C4-2B (cell line): ENCODE data around the gene NCBP3.

Source experiments
- ZFX ChIP-seq: fragments of 450-650 bp; IDR thresholded peaks from 2 replicates; pipeline ENCODE4 v1.6.1; 2017
- TF ChIP-seq, protein P1 (sequence below): fragments of 450-650 bp; conservative IDR thresholded peaks from 2 replicates; pipeline ENCODE4 v1.5.1; 2017; ENCODE audit warnings: mild to moderate bottlenecking

DNA sequence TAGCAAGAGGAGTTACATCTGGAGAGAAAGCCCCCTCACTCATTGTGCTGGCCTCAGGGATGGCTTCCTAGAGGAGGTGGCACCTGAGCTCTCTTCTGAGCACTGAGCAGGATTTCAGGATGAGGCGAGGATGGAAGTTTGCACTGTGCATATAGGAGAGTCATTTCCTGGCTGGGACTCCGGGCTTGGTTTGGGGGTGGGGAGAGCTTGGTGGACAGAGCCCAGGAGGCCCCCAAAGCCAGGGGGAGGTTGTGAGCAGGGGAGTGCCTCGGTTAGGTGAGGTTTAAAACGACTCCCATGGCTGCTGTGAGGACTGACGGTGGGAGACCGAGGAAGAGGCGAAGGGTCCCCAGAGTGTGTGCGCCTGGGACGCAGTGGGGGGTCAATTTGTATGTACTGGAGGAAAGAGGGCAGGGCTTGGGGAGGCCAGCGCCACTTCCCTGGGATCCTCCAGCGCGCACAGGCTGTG, 45.6 kb upstream of the NCBP3 start:
- TF ChIP-seq, protein P1, sequence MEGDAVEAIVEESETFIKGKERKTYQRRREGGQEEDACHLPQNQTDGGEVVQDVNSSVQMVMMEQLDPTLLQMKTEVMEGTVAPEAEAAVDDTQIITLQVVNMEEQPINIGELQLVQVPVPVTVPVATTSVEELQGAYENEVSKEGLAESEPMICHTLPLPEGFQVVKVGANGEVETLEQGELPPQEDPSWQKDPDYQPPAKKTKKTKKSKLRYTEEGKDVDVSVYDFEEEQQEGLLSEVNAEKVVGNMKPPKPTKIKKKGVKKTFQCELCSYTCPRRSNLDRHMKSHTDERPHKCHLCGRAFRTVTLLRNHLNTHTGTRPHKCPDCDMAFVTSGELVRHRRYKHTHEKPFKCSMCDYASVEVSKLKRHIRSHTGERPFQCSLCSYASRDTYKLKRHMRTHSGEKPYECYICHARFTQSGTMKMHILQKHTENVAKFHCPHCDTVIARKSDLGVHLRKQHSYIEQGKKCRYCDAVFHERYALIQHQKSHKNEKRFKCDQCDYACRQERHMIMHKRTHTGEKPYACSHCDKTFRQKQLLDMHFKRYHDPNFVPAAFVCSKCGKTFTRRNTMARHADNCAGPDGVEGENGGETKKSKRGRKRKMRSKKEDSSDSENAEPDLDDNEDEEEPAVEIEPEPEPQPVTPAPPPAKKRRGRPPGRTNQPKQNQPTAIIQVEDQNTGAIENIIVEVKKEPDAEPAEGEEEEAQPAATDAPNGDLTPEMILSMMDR: no peak
- no peak for TF ChIP-seq ZFX
